IMR-90 (cell line): Measurements from ENCODE around the gene TTC28.

Experiments
- MXI1 ChIP-seq: IDR thresholded peaks from 2 replicates; pipeline ENCODE4 v1.6.1; 2012; ENCODE audit warnings: low read depth, mild to moderate bottlenecking, low read length, moderate library complexity, borderline replicate concordance
- NFE2L2 ChIP-seq: fragments of 150-350 bp; IDR thresholded peaks from 2 replicates; pipeline ENCODE4 v1.6.1; 2016; ENCODE audit warnings: low read depth, mild to moderate bottlenecking, low read length

DNA sequence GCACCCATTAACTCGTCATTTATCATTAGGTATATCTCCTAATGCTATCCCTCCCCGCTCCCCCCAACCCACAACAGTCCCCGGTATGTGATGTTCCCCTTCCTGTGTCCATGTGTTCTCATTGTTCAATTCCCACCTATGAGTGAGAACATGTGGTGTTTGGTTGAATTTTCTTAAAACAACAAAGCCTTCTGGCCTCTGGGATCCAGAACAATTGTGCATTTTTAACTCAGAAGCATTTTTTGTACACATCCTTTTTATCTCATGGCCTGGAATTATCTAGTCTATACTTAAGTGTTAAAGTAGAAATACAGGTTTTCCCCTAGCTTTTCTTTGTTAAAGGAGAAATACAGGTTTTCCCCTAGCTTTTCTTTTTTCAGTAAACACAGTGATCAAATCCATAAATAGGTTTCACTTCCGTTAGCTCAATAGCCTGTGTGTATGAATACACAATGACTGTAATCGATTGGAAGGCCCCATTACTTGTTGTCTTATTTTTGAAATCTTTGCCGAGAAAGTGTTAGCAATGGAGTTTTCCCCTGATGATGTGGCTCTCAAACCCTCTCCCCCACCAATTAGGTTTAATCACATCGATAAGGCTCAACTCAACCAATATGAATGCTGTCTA, 635.0 kb downstream of the TTC28 start:
- TF ChIP-seq NFE2L2 (no peak), MXI1 (no peak)
